Stimulated activated CD8-positive, alpha-beta memory T cell treated with anti-CD3 and anti-CD28 coated beads, Interleukin-7, amount 100 ng/mL, for 4 hours (primary cell): ENCODE data around the gene PRUNE1.
A peak's percentile ranks its signal among the peaks of the same experiment; 100 is the strongest.

Experiments
- DNase-seq, 2 donors: peaks; one replicate each; pipeline ENCODE4 v3.0.0-alpha.2; 2020; ENCODE audit warnings: low read depth in 2 of 2

Gene PRUNE1

DNA sequence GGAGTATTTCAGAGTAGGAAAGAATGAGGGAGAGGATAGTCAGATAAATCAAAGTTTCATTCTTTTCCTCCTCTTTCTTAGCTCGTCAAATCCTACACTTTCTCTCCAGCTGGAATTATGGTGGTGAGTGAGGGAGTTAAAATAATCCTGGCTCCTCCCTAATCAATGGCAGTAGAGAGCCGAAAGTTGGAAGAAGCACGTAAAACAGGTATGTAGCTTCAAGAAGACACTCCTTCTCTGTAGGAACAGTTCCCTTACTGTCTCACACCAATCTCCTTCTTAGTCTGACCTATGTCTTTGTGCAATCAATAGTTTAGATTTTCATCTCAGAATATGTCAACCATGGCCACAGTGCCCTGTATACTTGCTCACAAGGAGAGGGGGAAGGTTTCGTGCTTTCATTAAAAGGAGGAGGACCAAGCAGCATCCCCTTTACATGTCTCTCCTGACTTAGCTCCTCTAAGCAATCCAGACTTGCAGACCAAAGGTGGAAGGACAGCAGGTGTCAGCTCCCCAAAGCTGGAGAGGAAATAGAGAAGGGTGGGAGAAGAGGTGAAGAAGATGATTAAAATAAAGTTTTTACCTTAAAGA, 2.4 kb upstream of the PRUNE1 start:
- DNase-seq, result no peak

DNA sequence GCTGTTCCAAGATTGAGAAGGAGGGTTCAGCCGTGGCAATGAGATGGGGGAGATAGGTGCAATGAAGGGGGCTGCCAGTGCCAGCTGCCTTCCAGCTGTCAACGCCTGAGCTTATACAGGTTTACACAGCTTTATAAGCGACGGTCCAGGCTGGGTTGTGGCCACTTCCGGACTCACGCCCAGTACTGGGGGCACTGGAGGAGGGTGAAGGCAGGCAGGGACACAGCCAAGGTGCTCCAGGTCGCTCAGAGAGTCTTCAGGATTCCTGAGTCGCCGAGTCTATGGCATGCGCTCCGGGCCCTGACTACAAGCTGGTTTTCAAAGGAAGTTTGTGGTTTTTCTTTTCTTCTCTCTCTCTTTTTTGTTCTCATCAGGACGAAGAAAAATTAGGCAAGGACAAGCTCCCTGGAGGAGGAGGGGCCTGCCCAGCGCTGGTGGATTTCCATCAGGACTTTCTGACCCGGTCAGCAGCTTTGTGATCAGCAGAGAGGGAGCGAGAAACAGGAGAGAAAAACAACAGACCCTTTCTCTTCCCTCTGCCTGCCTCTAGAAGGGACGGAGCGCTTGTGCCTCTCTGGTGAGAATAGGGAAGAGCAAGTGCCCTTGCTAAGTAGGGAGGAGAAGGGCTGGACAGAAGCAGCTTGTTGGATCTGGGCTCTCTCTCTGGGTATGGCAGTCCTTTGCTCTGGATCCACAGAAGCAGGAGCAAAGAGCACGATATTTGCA, 1.8 kb upstream of the PRUNE1 start, which contains the start of gene MINDY1:
Gene MINDY1, minus strand, starts transcription at position 576 of the 726 bp plus-strand sequence. CDS start 4,285 bp downstream, outside the sequence.
- peak in 1 of 2 donors; percentile 6 for DNase-seq

- no peak for DNase-seq
These were observed 401 bp upstream of the PRUNE1 start for GRCh38 chr1:151007853-151008243.

DNA sequence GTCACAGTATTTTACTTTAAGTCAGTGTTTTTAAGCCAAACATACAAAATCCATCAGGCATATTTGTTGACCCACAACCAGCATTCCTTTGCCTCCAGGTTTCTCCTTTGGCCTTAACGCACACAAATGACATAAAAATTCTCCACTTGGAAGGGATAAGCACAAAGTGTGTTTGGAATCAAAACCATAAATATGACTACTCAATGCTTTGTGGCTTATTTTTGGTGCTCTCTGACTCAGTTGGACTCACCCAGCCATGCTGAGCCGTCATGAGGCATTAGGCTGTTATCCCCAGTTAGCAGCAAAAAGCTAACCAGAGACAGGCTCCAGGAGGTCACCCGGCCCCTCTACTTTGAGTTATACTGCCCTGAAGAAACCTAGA, 948 bp downstream of the PRUNE1 start:
- no peak for DNase-seq

DNA sequence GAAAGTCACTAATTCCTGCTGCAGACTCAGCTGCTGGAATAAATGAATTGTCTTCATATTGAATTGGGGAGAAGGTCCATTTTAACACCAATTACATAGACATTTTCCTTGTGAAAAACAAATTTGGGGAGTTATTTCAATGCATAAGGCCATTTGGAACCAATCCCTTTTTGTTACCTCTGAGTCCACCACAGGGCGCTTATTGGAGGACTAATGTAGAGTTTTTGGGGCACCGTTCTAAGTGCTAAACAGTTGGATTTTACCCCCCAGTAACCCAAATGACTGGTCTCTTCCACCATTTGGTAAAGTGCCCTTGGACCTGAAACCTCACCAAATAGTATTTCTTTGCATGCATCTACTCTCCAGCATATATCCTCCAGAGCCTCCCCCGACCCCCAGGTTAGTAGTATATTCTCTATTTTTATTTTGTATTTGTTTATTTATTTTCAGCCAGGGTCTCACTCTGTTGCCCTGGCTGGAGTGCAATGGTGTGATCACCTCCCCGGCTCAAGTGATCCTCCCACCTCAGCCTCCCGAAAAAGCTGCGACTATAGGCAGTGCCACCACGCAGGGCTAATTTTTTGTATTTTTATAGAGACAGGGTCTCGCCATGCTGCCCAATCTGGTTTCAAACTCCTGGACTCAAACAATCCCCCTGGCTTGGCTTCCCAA, 1.6 kb downstream of the PRUNE1 start:
- no peak for DNase-seq

DNA sequence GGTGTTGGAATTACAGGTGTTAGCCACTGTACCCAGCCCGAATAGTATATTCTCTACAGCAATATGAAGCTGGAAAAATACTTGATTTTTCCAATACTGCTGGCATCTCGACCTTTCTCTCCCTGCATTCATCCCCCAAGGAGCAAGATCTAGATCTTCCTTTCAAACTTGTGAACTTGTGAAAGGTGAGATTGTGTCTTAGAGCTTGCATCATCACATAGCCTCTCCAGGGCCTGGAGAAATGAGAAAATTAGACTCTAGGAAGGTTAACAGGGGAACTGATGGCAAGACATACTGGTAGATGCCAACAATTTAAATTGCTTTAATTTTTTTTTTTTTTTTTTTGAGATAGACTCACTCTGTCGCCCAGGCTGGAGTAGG, 2.1 kb downstream of the PRUNE1 start:
- DNase-seq, result no peak

GRCh38 chr1:151011154-151011850, 3.1 kb downstream of the PRUNE1 start:
- DNase-seq, result no peak

GRCh38 chr1:151012684-151013471, 4.6 kb downstream of the PRUNE1 start:
- DNase-seq, result no peak

DNA sequence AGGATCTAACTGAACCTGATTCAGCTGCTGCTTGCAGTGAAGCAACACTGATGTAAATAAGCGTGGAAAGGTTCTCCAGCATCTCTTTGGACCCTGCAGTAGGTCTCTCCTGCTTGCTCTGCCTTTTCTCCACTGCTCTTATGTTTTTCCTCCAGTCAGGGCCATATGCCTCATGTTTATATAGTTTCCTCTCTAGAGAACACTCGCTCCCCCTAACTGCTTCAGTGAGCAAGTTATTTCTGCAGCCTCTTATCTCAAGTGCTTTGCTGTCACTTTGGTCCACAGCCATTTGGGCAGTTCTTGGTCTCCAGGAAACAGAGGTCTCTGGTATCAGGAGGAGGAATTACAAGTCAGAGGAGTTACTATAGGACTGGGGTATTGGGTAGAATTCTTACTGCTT, 5.3 kb downstream of the PRUNE1 start:
- no peak for DNase-seq

DNA sequence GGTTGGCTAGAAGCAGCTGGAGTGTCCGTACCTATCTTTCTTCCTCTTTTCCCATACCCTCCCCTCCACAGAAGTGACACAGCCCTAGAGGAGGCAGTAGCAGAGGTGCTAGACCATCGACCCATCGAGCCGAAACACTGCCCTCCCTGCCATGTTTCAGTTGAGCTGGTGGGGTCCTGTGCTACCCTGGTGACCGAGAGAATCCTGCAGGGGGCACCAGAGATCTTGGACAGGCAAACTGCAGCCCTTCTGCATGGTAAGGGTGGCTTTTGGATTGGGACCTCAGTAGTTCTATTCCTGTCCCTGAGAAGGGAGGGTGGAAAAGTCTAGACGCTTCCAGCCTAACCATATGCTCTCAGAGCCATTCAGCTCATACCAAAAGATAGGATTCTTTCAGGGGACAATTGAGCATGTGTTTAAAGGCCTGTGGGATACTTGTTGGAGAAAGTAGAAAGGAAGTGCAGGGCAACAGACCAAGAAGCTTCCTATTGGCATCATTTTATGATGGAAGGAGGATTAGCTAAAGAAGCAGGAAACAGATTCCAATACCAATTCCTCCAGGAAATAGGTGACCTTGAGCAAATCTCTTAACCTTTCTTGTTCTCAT, 16.4 kb downstream of the PRUNE1 start:
- peak; percentile 71 to 75 for DNase-seq

DNA sequence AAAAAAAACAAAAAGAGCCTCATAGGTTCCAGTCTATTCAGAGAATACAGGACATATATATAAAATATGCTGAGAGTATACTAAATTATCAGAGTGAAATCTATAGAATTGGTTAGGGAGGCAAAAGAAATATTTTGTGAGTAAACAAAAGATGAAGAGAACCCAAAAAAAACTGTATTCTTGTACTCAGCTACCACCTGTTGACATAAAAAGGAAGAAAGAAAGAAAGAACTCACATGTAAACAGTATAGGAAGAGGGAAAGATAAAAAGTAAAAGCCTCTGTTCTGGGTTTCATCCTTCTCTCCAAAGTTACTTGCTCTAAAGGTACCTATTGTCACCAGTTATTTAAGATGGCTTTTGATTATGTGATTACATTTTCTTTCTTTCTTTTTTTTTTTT, 18.2 kb downstream of the PRUNE1 start:
- no peak for DNase-seq

DNA sequence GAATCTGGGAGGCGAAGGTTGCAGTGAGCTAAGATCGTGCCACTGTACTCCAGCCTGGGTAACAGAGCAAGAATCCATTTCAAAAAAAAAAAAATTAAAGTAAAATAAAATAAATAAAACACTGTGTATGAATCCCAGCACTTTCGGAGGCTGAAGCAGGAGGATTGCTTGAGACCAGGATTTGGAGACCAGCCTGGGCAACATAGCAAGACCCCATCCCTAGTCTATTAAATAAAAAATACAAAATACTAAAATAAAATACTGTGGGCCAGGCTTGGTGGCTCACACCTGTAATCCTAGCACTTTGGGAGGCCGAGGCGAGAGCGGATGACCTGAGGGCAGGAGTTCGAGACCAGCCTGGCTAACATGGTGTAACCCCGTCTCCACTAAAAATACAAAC, 23.9 kb downstream of the PRUNE1 start:
- DNase-seq, result no peak

DNA sequence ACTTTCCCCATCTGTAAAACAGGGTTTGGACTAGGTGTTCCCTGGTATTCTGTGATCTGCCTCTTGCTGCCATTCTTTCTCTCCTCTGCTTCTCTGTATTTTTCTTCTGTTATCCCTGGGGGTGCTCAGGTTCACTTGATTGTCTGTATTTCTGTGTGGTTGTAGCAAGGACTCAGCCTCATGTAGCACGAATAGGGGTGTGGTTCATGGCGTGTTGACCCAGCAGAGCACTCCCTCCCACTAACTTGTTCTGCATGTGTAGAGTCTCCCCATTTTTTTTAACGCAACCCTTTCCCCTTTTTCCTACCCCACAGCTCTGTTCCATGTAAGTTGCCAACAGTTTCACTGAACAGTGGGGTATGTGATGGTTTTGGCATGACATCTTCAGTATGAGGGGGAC, 26.9 kb downstream of the PRUNE1 start:
- no peak for DNase-seq

DNA sequence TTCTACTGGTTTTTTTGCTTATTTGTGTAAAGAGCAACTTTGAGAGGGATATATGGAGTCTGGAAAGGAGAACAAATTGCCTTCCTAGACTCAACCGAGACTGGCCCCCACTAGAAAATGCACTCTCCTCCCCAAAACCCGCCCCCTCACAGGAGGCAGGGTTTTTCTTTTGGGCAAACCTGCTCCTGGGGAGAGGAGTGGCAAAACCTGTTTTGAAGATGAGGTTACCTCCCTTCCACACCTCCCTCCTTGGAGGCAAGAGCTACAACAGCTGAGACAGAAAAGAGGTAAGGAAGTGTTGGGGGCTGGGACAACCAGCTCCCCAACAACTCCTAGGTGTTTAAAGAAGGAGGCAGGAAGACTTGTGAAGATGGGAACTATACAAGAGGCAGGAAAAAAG, 28.1 kb downstream of the PRUNE1 start, which contains the start of gene BNIPL:
Gene BNIPL, plus strand, starts transcription at position 231 of the 400 bp plus-strand sequence. Its CDS starts 140 bp downstream, at position 371.
- no peak for DNase-seq

DNA sequence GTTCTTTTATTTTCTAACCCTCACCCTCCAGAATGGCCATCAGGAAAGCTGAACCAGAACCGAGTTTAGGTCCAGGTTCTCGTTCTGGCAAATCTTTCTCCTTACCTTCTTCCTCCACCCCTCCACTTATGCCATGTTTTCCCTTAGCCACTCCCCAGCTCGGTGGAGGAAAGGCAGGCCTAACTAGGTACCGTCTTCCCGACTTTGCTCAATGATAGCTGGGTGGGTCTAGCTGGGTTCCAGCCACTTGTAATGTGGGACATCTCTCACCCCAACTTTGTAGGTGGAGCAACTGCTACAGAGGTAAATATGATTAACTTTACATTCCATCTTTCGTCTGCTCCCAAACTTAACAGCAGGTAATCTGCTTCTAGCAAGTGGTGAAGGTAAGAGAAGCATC, 28.8 kb downstream of the PRUNE1 start:
- DNase-seq, result no peak

- DNase-seq, result no peak
These were observed 31.3 kb downstream of the PRUNE1 start for GRCh38 chr1:151039521-151039920.

GRCh38 chr1:151043163-151043562, 34.9 kb downstream of the PRUNE1 start:
- DNase-seq, result no peak

DNA sequence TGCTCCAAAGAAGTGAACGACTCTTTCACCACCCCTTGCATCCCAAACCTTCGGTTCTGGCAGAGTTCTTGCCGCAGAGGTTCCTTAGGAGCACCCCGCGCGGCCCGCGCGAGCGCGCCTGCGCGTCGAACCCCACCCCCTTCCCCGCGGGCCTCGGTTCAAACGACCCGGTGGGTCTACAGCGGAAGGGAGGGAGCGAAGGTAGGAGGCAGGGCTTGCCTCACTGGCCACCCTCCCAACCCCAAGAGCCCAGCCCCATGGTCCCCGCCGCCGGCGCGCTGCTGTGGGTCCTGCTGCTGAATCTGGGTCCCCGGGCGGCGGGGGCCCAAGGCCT, 39.3 kb downstream of the PRUNE1 start, which contains the start of gene C1orf56:
Gene C1orf56, plus strand, starts transcription at position 161 of the 334 bp plus-strand sequence. Its CDS starts 97 bp downstream, at position 258.
- peak in 1 of 2 donors; percentile 55 for DNase-seq

GRCh38 chr1:151047925-151048644, 39.8 kb downstream of the PRUNE1 start:
- DNase-seq, result peak in 1 of 2 donors; percentile 45

DNA sequence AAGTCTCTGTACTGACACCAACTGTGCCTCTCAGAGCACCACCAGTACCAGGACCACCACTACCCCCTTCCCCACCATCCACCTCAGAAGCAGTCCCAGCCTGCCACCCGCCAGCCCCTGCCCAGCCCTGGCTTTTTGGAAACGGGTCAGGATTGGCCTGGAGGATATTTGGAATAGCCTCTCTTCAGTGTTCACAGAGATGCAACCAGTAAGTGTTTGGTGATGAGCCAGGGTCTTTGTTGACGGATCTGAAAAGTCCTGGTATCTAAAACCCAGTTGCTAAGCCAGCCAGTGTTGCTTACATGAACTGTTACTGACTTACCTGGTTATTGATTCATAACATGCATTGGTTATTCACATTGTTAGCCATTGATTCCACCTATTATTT, 40.4 kb downstream of the PRUNE1 start:
- no peak for DNase-seq
